Tibial nerve (tissue), 4 donors: Measurements from ENCODE around the gene ETF1. TPM values are rescaled to one million over a fixed set of nuclear protein-coding genes. Genes with fewer than 3 reads are reported as not detected.

Experiments used
- DNase-seq, 2 donors: peaks; one replicate each; pipeline ENCODE4 v3.0.0-alpha.2; 2019; ENCODE audit warnings: low spot score in 2 of 2
- H3K27ac ChIP-seq, 4 donors: fragments of 200-600 bp; sonication (generic) in 3 of 4; one replicate each; pipeline ENCODE4 v1.5.1; 2017 to 2019; ENCODE audit warnings: mild to moderate bottlenecking in 1 of 4
- H3K27me3 ChIP-seq, 2 donors: fragments of 200-600 bp; sonication (generic) in 1 of 2; one replicate each; pipeline versions ENCODE4 v1.5.1 to v1.6.0; 2017 to 2019
- H3K36me3 ChIP-seq, 3 donors: fragments of 200-600 bp; sonication (generic); one replicate each; pipeline ENCODE4 v1.5.1; 2018 to 2019
- H3K4me1 ChIP-seq, 4 donors: fragments of 200-600 bp; sonication (generic) in 3 of 4; one replicate each; pipeline ENCODE4 v1.5.1; 2017 to 2019
- H3K4me3 ChIP-seq, 4 donors: fragments of 200-600 bp; sonication (generic) in 3 of 4; one replicate each; pipeline ENCODE4 v1.5.1; 2017 to 2019; ENCODE audit warnings: mild to moderate bottlenecking in 1 of 4, moderate library complexity in 1 of 4
- H3K9me3 ChIP-seq, 4 donors: fragments of 200-600 bp; sonication (generic) in 3 of 4; one replicate each; pipeline ENCODE4 v1.5.1; 2017 to 2019
- CTCF ChIP-seq, 5 experiments: fragments of 200-600 bp in 3 of 5; fragments of 450-650 bp in 2 of 5; sonication (generic) in 3 of 5; IDR thresholded peaks; one replicate each; pipeline ENCODE4 v1.5.1; 2016 to 2019; ENCODE audit warnings: antibody characterized with exemption in 5 of 5, mild to moderate bottlenecking in 3 of 5, moderate library complexity in 2 of 5
- EP300 ChIP-seq, 2 donors: sonication (generic); formaldehyde crosslinking; IDR thresholded peaks; one replicate each; pipeline ENCODE4 v1.6.1; 2017; ENCODE audit warnings: antibody characterized with exemption in 2 of 2, mild to moderate bottlenecking in 1 of 2
- POLR2A ChIP-seq, 2 donors: fragments of 450-650 bp; IDR thresholded peaks; one replicate each; pipeline ENCODE4 v1.6.1; 2017; ENCODE audit warnings: antibody characterized with exemption in 2 of 2, mild to moderate bottlenecking in 2 of 2, moderate library complexity in 2 of 2
- WGBS, 2 donors: methylation state at CpG; one replicate each; pipeline ENCODE4 v1.1.5; 2018; 5-methylcytosine and 5-hydroxymethylcytosine counted together
- total RNA-seq, 4 donors: library from RNA; depleted of rRNA; stranded (reverse); fragments of >200 nt; gene quantifications; one replicate each; pipeline ENCODE4 v1.1.0, GENCODE V29; 2016

ETF1 gene
- total RNA-seq, 4 donors from 2014 or later = 48.4 to 80.1 (median 58.6) TPM

GRCh38 chr5:138533973-138534941 lies 8.8 kb downstream of the ETF1 start:
- WGBS, 2 donors = 63 to 70% methylated on average over 5 of the region's 5 CpGs
- TF ChIP-seq CTCF (IDR thresholded peaks at IDR 0.05) (no peak), POLR2A (IDR thresholded peaks at IDR 0.05) (no peak), EP300 (IDR thresholded peaks at IDR 0.05) (no peak)

GRCh38 chr5:138529812-138530211 lies 13.2 kb downstream of the ETF1 start:
- no peak for DNase-seq
- no peaks in the 10 kb centered on the region for H3K27me3 ChIP-seq
- peaks cover 0 to 43% (median 0%) of the 10 kb centered on the region in 4 donors for H3K4me1 ChIP-seq
- TF ChIP-seq EP300 (IDR thresholded peaks at IDR 0.05) (no peak), CTCF (IDR thresholded peaks at IDR 0.05) (no peak), POLR2A (IDR thresholded peaks at IDR 0.05) (no peak)
- WGBS, 2 donors = 92 to 95% methylated on average over 8 of the region's 8 CpGs
- H3K27ac ChIP-seq = no peak overlapping the region
- H3K4me3 ChIP-seq = no peak overlapping the region
- H3K36me3 ChIP-seq = peaks cover 0 to 5% (median 0%) of the 10 kb centered on the region in 3 donors
- no peaks in the 10 kb centered on the region for H3K9me3 ChIP-seq

More at GRCh38 chr5:138533973-138534941, 8.8 kb downstream of the ETF1 start:
- Histone ChIP-seq H3K4me3 (no peak overlapping the region), H3K27me3 (no peaks in the 10 kb centered on the region), H3K36me3 (peaks cover 0 to 5% (median 0%) of the 10 kb centered on the region in 3 donors), H3K27ac (no peak overlapping the region), H3K4me1 (peaks cover 0 to 62% (median under 1%) of the 10 kb centered on the region in 4 donors), H3K9me3 (no peaks in the 10 kb centered on the region)
- no peak for DNase-seq

GRCh38 chr5:138528744-138529469 lies 14.1 kb downstream of the ETF1 start:
- H3K36me3 ChIP-seq = peaks cover 0 to 5% (median 0%) of the 10 kb centered on the region in 3 donors
- no peaks in the 10 kb centered on the region for H3K9me3 ChIP-seq
- 72 to 79% methylated on average over 7 of the region's 7 CpGs for WGBS, 2 donors
- H3K4me3 ChIP-seq = no peak overlapping the region
- DNase-seq = no peak
- no peak overlapping the region for H3K27ac ChIP-seq
- H3K27me3 ChIP-seq = no peaks in the 10 kb centered on the region
- TF ChIP-seq EP300 (IDR thresholded peaks at IDR 0.05) (no peak), POLR2A (IDR thresholded peaks at IDR 0.05) (no peak), CTCF (IDR thresholded peaks at IDR 0.05) (no peak)
- peaks cover 0 to 34% (median 0%) of the 10 kb centered on the region in 4 donors for H3K4me1 ChIP-seq

GRCh38 chr5:138528208-138528607 lies 14.8 kb downstream of the ETF1 start:
- 74 to 80% methylated on average over 1 of the region's 1 CpG for WGBS, 2 donors
- Histone ChIP-seq H3K4me3 (no peak overlapping the region), H3K9me3 (no peaks in the 10 kb centered on the region), H3K27ac (no peak overlapping the region), H3K27me3 (no peaks in the 10 kb centered on the region), H3K4me1 (peaks cover 0 to 29% (median 0%) of the 10 kb centered on the region in 4 donors), H3K36me3 (no peaks in the 10 kb centered on the region)
- no peak for TF ChIP-seq EP300 (IDR thresholded peaks at IDR 0.05)
- no peak for TF ChIP-seq CTCF (IDR thresholded peaks at IDR 0.05)
- TF ChIP-seq POLR2A (IDR thresholded peaks at IDR 0.05) = no peak
- no peak for DNase-seq
